GM13977 (cell line): ENCODE measurements around the gene CORO6.
A peak's percentile ranks its signal among the peaks of the same experiment; 100 is the strongest.

Experiments
- DNase-seq: peaks from one replicate; pipeline ENCODE4 v3.0.0; 2012; ENCODE audit warnings: low spot score
- CTCF ChIP-seq: IDR thresholded peaks from 2 replicates; pipeline ENCODE4 v1.5.1; 2012; ENCODE audit warnings: mild to moderate bottlenecking, control low read depth; ENCODE audit not compliant: insufficient read depth; ENCODE audit errors: extremely low read depth, missing control alignments
- in situ Hi-C: fragments of 300-500 bp; cut with MboI; formaldehyde crosslinking; loops from one replicate; pipeline ENCODE4 v1.12.0; 2022; ENCODE audit warnings: low sequenced_read_pairs, low pct_unique_long_range_greater_than_20kb, mixed read lengths, inconsistent platforms; ENCODE audit not compliant: unreplicated experiment

Gene CORO6

GRCh38 chr17:29585080-29585751 is 37.5 kb downstream of the CORO6 start:
- in situ Hi-C loops = no loop called here
- DNase-seq = peak; percentile 59
- TF ChIP-seq CTCF = peak; percentile 62

GRCh38 chr17:29584452-29585079 is 38.1 kb downstream of the CORO6 start:
- no peak for DNase-seq
- in situ Hi-C loops = no loop called here
- TF ChIP-seq CTCF = no peak

GRCh38 chr17:29583324-29584248 is 39.1 kb downstream of the CORO6 start:
- no peak for DNase-seq
- no peak for TF ChIP-seq CTCF
- in situ Hi-C loops = no loop called here

- DNase-seq = no peak
- no peak for TF ChIP-seq CTCF
- in situ Hi-C loops = no loop called here
These were observed 39.9 kb downstream of the CORO6 start for GRCh38 chr17:29582772-29583171.

- no peak for TF ChIP-seq CTCF
- in situ Hi-C loops = no loop called here
- no peak for DNase-seq
These were observed 40.4 kb downstream of the CORO6 start for GRCh38 chr17:29582254-29582765.

GRCh38 chr17:29581583-29582253 is 41.0 kb downstream of the CORO6 start:
- in situ Hi-C loops = no loop called here
- DNase-seq = no peak
- no peak for TF ChIP-seq CTCF
